SK-N-SH (cell line): Measurements from ENCODE around the gene TRIM67. TPM values are rescaled to one million over a fixed set of nuclear protein-coding genes. Genes with fewer than 3 reads are reported as not detected.

ENCODE experiments used
- CTCF ChIA-PET: fragments of 300-600, 350-600 bp; formaldehyde crosslinking; extraction: SDS; loops from one replicate; lab custom pipeline; 2021; lab: Yijun Ruan, JAX
- POLR2A ChIA-PET: fragments of 350-600 bp; sonication (Branson Sonifier 250); formaldehyde crosslinking; extraction: SDS; loops from one replicate; lab custom pipeline; 2020; ENCODE audit warnings: antibody characterized with exemption, inconsistent platforms; lab: Yijun Ruan, JAX
- DNase-seq: peaks from one replicate; pipeline ENCODE4 v3.0.0; 2012
- H2AFZ ChIP-seq: fragments of 200-600 bp; sonication (generic); 2 replicates; pipeline ENCODE4 v1.8.1; 2016; ENCODE audit warnings: antibody characterized with exemption, mild to moderate bottlenecking, low read depth
- H3F3A ChIP-seq: fragments of 200-600 bp; sonication (generic); replicated peaks from 2 replicates; pipeline ENCODE3; 2016; ENCODE audit warnings: antibody characterized with exemption, mild to moderate bottlenecking; ENCODE audit not compliant: insufficient read depth
- H3K27ac ChIP-seq, 2 experiments: fragments of 200-500 bp in 1 of 2; fragments of 200-600 bp in 1 of 2; sonication (Bioruptor generic) in 1 of 2; sonication (generic), shearing (Covaris generic) in 1 of 2; 2 replicates each; pipeline versions ENCODE4 v1.5.1 to v1.6.1; 2014 to 2016; ENCODE audit warnings: low read depth in 2 of 2, inconsistent platforms in 1 of 2, low read length in 1 of 2, mild to moderate bottlenecking in 1 of 2, mixed read lengths in 1 of 2
- H3K27me3 ChIP-seq: fragments of 200-600 bp; sonication (generic), shearing (Covaris generic); 2 replicates; pipeline ENCODE4 v1.6.1; 2016; ENCODE audit warnings: mixed run types; ENCODE audit not compliant: insufficient read depth
- H3K36me3 ChIP-seq, 2 experiments: fragments of 200-500 bp in 1 of 2; fragments of 200-600 bp in 1 of 2; sonication (Bioruptor generic) in 1 of 2; sonication (generic) in 1 of 2; replicated peaks in 1 of 2; 2 replicates each; pipeline versions ENCODE3 to v1.5.1; 2014 to 2016; ENCODE audit warnings: low read length in 1 of 2, mild to moderate bottlenecking in 1 of 2; ENCODE audit not compliant: insufficient read depth in 2 of 2, control insufficient read depth in 1 of 2
- H3K4me1 ChIP-seq, 2 experiments: fragments of 200-500 bp in 1 of 2; fragments of 200-600 bp in 1 of 2; sonication (Bioruptor generic) in 1 of 2; sonication (generic), shearing (Covaris generic) in 1 of 2; 2 replicates each; pipeline versions ENCODE4 v1.5.1 to v1.6.1; 2014 to 2016; ENCODE audit warnings: low read depth in 1 of 2, low read length in 1 of 2, mixed run types in 1 of 2; ENCODE audit not compliant: insufficient read depth in 2 of 2, control insufficient read depth in 1 of 2
- H3K4me2 ChIP-seq: fragments of 200-600 bp; sonication (generic), shearing (Covaris generic); 2 replicates; pipeline ENCODE4 v1.6.1; 2017; ENCODE audit warnings: mixed run types
- H3K4me3 ChIP-seq, 2 experiments: fragments of 200-500 bp in 1 of 2; fragments of 200-600 bp in 1 of 2; sonication (Bioruptor generic) in 1 of 2; sonication (generic), shearing (Covaris generic) in 1 of 2; 2 replicates each; pipeline versions ENCODE4 v1.5.1 to v1.8.1; 2014 to 2016; ENCODE audit warnings: low read depth in 2 of 2, inconsistent platforms in 1 of 2, low read length in 1 of 2, mild to moderate bottlenecking in 1 of 2, mixed read lengths in 1 of 2, moderate library complexity in 1 of 2
- H3K79me2 ChIP-seq: fragments of 200-600 bp; sonication (generic); 2 replicates; pipeline ENCODE4 v1.8.1; 2017; ENCODE audit warnings: mild to moderate bottlenecking; ENCODE audit not compliant: insufficient read depth
- H3K9ac ChIP-seq: fragments of 200-600 bp; sonication (generic); 2 replicates; pipeline ENCODE4 v1.6.1; 2017; ENCODE audit warnings: mixed run types
- H3K9me2 ChIP-seq: fragments of 200-600 bp; sonication (generic); 2 replicates; pipeline ENCODE4 v1.6.1; 2017; ENCODE audit warnings: mixed run types
- H3K9me3 ChIP-seq: fragments of 200-600 bp; sonication (generic); 2 replicates; pipeline ENCODE4 v1.6.1; 2017; ENCODE audit warnings: mixed run types, mild to moderate bottlenecking, moderate library complexity
- H4K20me1 ChIP-seq: fragments of 200-600 bp; sonication (generic); 2 replicates; pipeline ENCODE4 v1.6.1; 2017; ENCODE audit warnings: mild to moderate bottlenecking, mixed run types; ENCODE audit not compliant: insufficient read depth
- CHD2 ChIP-seq: fragments of 150-350 bp; IDR thresholded peaks from 2 replicates; pipeline ENCODE4 v1.6.1; 2018; ENCODE audit warnings: low read length; ENCODE audit not compliant: partially characterized antibody
- CTCF ChIP-seq: fragments of 200-600 bp; sonication (generic); IDR thresholded peaks from 2 replicates; pipeline ENCODE4 v1.6.1; 2017; ENCODE audit warnings: antibody characterized with exemption, mild to moderate bottlenecking, moderate library complexity
- ELF1 ChIP-seq: IDR thresholded peaks from 2 replicates; pipeline ENCODE4 v1.4.0; 2012
- EP300 ChIP-seq, 2 experiments: IDR thresholded peaks; 2 replicates each; pipeline versions ENCODE4 v1.4.0 to v1.6.1; 2012; ENCODE audit warnings: borderline replicate concordance in 1 of 2, low read depth in 1 of 2, low read length in 1 of 2
- EZH2phosphoT487 ChIP-seq: fragments of 200-600 bp; sonication (generic); IDR thresholded peaks from 2 replicates; pipeline ENCODE4 v1.6.1; 2017; ENCODE audit warnings: low read depth, mixed run types, mild to moderate bottlenecking, antibody characterized with exemption, moderate library complexity, borderline replicate concordance
- FOXM1 ChIP-seq: IDR thresholded peaks from 2 replicates; pipeline ENCODE4 v1.4.0; 2012; ENCODE audit warnings: low read depth, mild to moderate bottlenecking
- GATA2 ChIP-seq: sonication (generic); formaldehyde crosslinking; IDR thresholded peaks from 2 replicates; pipeline ENCODE4 v1.5.0; 2020; ENCODE audit warnings: mild to moderate bottlenecking, missing genetic modification reagents
- MXI1 ChIP-seq: IDR thresholded peaks from 2 replicates; pipeline ENCODE4 v1.6.1; 2012; ENCODE audit warnings: mild to moderate bottlenecking, low read depth, low read length, improper control_type of control experiment
- NRF1 ChIP-seq: IDR thresholded peaks from 2 replicates; pipeline ENCODE4 v1.6.1; 2012; ENCODE audit warnings: low read depth, mild to moderate bottlenecking, low read length
- POLR2AphosphoS5 ChIP-seq: IDR thresholded peaks from 2 replicates; pipeline ENCODE4 v1.6.1; 2012; ENCODE audit warnings: low read depth, low read length
- SMC3 ChIP-seq: IDR thresholded peaks from 2 replicates; pipeline ENCODE4 v1.6.1; 2012; ENCODE audit warnings: low read depth, low read length, improper control_type of control experiment
- YY1 ChIP-seq: IDR thresholded peaks from 2 replicates; pipeline ENCODE4 v1.4.0; 2012; ENCODE audit warnings: low read depth, mild to moderate bottlenecking
- WGBS: methylation state at CpG from one replicate; pipeline ENCODE4 v1.1.6; 2017; ENCODE audit warnings: low lambda C conversion rate; 5-methylcytosine and 5-hydroxymethylcytosine counted together
- polyA plus RNA-seq, 3 experiments: library from polyadenylated mRNA; depleted of rRNA; stranded (reverse); fragments of >200 nt; gene quantifications; 2 replicates each; pipeline ENCODE4 v1.2.3, GENCODE V29; 2012
- TF ChIP-seq, protein P1 (sequence below): IDR thresholded peaks from 2 replicates; pipeline ENCODE4 v1.4.0; 2012; ENCODE audit warnings: low read depth
- TF ChIP-seq, protein P2 (sequence below): IDR thresholded peaks from 2 replicates; pipeline ENCODE4; 2012
- TF ChIP-seq, protein P3 (sequence below): IDR thresholded peaks from 2 replicates; pipeline ENCODE4 v1.4.0; 2012; ENCODE audit warnings: low read depth, borderline replicate concordance
- TF ChIP-seq, protein P4 (sequence below): IDR thresholded peaks from 2 replicates; pipeline ENCODE4 v1.4.0; 2012; ENCODE audit warnings: low read depth, borderline replicate concordance
- TF ChIP-seq, protein P5 (sequence below): fragments of 150-350 bp; IDR thresholded peaks from 2 replicates; pipeline ENCODE4 v1.6.1; 2016; ENCODE audit warnings: mild to moderate bottlenecking, low read depth, low read length

Gene TRIM67
- polyA plus RNA-seq, 1 of the 3 experiments (the other 2 are of a cell fraction) = not detected

DNA sequence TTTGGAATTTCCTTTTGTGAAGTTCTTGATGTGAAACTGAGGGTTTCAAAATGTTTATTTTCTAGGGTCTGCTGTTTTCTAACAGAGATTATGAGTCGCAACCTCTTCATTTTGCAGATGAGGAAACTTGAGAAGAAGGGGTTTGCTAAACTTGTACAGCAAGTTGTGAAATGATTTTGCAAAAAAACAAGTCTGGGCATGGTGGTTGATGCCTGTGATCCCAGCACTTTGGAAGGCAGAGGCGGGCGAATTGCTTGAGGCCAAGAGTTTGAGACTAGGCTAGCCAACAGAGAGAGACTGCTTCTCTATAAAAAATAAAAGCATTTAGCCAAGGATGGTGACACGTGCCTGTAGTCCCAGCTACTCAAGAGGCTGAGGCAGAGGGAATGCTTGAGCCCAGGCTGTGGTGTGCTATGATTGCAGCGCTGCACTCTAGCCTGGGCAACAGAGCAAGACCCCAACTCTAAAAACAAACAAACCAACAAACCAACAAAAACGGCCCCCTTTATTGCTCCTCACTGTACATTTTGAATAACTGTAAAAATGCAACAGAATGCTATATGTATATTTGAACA, 9.9 kb downstream of the TRIM67 start:
- H3K9ac ChIP-seq = no peak overlapping the region
- H3K9me2 ChIP-seq = no peaks in the 10 kb centered on the region
- H3K9me3 ChIP-seq = no peaks in the 10 kb centered on the region
- H3K27ac ChIP-seq = no peak overlapping the region
- no peak overlapping the region for H3K4me2 ChIP-seq
- ChIA-PET CTCF (interaction anchor here (0.8 to 3.8 kb wide), 4 partner anchors 11 to 249 kb away, joined by 3 to 12 read pairs (median 4); no protein-coding TSS in a partner anchor), POLR2A (no interaction called here)
- no peaks in the 10 kb centered on the region for H3K79me2 ChIP-seq
- no peak for DNase-seq
- no peaks in the 10 kb centered on the region for H3F3A ChIP-seq
- no peak overlapping the region for H2AFZ ChIP-seq
- H3K4me1 ChIP-seq = no peaks in the 10 kb centered on the region; a peak in 1 of 4 replicates
- no peaks in the 10 kb centered on the region for H4K20me1 ChIP-seq
- WGBS = 58% methylated on average over 6 of the region's 6 CpGs
- no peaks in the 10 kb centered on the region for H3K36me3 ChIP-seq
- TF ChIP-seq EP300 (IDR thresholded peaks at IDR 0.05; ENCODE audit: borderline replicate concordance in 1 of 2, low read depth in 1 of 2, low read length in 1 of 2) (no peak), SMC3 (no peak), NRF1 (no peak), ELF1 (no peak), CTCF (no peak), POLR2AphosphoS5 (no peak), CHD2 (no peak), YY1 (no peak), GATA2 (no peak), FOXM1 (no peak), MXI1 (no peak), EZH2phosphoT487 (no peak)
- TF ChIP-seq, protein P1, sequence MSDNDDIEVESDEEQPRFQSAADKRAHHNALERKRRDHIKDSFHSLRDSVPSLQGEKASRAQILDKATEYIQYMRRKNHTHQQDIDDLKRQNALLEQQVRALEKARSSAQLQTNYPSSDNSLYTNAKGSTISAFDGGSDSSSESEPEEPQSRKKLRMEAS = no peak
- TF ChIP-seq, protein P2, sequence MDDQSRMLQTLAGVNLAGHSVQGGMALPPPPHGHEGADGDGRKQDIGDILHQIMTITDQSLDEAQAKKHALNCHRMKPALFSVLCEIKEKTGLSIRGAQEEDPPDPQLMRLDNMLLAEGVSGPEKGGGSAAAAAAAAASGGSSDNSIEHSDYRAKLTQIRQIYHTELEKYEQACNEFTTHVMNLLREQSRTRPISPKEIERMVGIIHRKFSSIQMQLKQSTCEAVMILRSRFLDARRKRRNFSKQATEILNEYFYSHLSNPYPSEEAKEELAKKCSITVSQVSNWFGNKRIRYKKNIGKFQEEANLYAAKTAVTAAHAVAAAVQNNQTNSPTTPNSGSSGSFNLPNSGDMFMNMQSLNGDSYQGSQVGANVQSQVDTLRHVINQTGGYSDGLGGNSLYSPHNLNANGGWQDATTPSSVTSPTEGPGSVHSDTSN = no peak
- TF ChIP-seq, protein P3, sequence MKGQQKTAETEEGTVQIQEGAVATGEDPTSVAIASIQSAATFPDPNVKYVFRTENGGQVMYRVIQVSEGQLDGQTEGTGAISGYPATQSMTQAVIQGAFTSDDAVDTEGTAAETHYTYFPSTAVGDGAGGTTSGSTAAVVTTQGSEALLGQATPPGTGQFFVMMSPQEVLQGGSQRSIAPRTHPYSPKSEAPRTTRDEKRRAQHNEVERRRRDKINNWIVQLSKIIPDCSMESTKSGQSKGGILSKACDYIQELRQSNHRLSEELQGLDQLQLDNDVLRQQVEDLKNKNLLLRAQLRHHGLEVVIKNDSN = no peak
- TF ChIP-seq, protein P4, sequence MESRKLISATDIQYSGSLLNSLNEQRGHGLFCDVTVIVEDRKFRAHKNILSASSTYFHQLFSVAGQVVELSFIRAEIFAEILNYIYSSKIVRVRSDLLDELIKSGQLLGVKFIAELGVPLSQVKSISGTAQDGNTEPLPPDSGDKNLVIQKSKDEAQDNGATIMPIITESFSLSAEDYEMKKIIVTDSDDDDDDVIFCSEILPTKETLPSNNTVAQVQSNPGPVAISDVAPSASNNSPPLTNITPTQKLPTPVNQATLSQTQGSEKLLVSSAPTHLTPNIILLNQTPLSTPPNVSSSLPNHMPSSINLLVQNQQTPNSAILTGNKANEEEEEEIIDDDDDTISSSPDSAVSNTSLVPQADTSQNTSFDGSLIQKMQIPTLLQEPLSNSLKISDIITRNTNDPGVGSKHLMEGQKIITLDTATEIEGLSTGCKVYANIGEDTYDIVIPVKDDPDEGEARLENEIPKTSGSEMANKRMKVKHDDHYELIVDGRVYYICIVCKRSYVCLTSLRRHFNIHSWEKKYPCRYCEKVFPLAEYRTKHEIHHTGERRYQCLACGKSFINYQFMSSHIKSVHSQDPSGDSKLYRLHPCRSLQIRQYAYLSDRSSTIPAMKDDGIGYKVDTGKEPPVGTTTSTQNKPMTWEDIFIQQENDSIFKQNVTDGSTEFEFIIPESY = no peak
- TF ChIP-seq, protein P5, sequence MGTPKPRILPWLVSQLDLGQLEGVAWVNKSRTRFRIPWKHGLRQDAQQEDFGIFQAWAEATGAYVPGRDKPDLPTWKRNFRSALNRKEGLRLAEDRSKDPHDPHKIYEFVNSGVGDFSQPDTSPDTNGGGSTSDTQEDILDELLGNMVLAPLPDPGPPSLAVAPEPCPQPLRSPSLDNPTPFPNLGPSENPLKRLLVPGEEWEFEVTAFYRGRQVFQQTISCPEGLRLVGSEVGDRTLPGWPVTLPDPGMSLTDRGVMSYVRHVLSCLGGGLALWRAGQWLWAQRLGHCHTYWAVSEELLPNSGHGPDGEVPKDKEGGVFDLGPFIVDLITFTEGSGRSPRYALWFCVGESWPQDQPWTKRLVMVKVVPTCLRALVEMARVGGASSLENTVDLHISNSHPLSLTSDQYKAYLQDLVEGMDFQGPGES = no peak
- no peak overlapping the region for H3K4me3 ChIP-seq
- H3K27me3 ChIP-seq = peaks cover 8% of the 10 kb centered on the region; the same call in 1 of the 2 replicates
